Fibroblast of mammary gland (primary cell): Measurements from ENCODE around the gene SEC16A.

ENCODE experiments used
- DNase-seq: peaks from one replicate; pipeline ENCODE4 v3.0.0-alpha.2; 2010; ENCODE audit warnings: low read depth
- H3K4me3 ChIP-seq: 2 replicates; pipeline ENCODE4 v1.5.1; 2011; ENCODE audit warnings: low read depth, mild to moderate bottlenecking, low read length, moderate library complexity; ENCODE audit not compliant: control insufficient read depth
- CTCF ChIP-seq: conservative IDR thresholded peaks from 2 replicates; pipeline ENCODE4 v1.5.1; 2011; ENCODE audit warnings: low read depth, low read length, inconsistent platforms; ENCODE audit not compliant: control insufficient read depth, insufficient read depth

Gene SEC16A

GRCh38 chr9:136418182-136419091 is 64.4 kb downstream of the SEC16A start:
- no peak for TF ChIP-seq CTCF
- no peak overlapping the region for H3K4me3 ChIP-seq
- DNase-seq: no peak

DNA sequence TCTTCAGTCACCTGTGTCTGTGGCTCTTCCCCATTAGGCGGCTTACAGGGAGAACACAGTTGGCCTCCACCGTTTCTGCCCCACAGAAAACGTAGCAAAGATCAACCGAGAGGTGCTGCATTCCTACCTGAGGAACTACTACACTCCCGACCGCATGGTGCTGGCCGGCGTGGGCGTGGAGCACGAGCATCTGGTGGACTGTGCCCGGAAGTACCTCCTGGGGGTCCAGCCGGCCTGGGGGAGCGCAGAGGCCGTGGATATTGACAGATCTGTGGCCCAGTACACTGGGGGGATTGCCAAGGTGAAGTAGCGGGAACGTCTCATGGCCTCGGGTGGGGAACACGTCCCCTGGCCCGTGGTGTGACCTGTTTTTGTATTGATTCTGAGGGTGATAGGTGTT is 65.9 kb downstream of the SEC16A start:
- no peak for DNase-seq
- TF ChIP-seq CTCF: no peak
- H3K4me3 ChIP-seq: no peak overlapping the region

DNA sequence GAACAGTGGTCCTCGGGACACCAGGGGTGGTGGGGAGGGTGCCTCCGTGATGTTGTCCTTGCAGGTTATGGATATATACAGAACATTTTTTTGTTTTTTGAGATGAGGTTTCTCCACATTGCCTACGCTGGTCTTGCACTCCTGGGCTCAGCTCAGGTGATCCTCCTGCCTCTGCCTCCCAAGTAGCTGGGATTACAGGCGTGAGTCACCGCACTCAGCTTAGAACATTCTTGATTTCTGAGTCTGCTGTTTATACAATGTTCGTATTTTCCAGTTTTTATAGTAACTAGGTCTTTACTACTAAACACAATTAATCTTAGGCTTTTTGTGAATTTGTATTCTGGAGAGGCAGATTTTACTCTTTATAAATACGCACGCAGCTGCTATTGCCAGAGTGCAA is 66.4 kb downstream of the SEC16A start:
- peak; percentile 38 for DNase-seq
- H3K4me3 ChIP-seq: no peak overlapping the region
- TF ChIP-seq CTCF: no peak

- no peak overlapping the region for H3K4me3 ChIP-seq
Measured at GRCh38 chr9:136412962-136413361, 69.9 kb downstream of the SEC16A start.

DNA sequence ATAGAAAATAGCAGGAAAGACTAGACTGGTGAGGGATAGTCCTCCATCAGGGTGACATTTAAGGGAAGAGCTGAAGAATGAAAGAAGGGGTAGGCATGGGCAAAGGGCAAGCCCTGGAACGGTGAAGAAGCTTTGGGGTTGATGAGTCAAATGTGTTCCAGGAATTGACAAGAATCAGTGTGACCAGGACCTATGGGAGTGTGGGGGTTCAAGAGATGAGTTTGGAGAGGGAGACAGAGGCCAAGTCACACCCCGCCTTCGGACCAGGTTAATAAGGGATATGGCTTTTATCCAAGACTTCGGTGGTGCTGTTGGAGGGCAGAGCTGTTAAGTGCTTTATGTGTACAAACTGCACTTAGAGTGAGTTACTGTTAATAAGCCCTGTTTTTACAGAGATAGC is 71.5 kb downstream of the SEC16A start:
- DNase-seq: peak; percentile 22
- peak overlapping the region; percentile 94 for H3K4me3 ChIP-seq
- TF ChIP-seq CTCF: no peak

More at GRCh38 chr9:136412962-136413361, 69.9 kb downstream of the SEC16A start:
- no peak for TF ChIP-seq CTCF
- peak; percentile 53 for DNase-seq

- peak; percentile 86 for DNase-seq
- H3K4me3 ChIP-seq: peak within 1 kb of the TSS; percentile 94
- TF ChIP-seq CTCF: no peak
Measured at GRCh38 chr9:136410500-136411287, 72.1 kb downstream of the SEC16A start, which contains the start of the genes ENTR1 and PMPCA. ENTR1 (minus strand) TSS chr9:136410614; CDS start chr9:136410397, 217 bp downstream. PMPCA (plus strand) TSS chr9:136410658; CDS start chr9:136410669, 11 bp downstream.
